ENCODE results near the gene RAP1B.
"Not testable (repeated sequence)": the region's sequence is repeated elsewhere in the genome, so short reads cannot be mapped to it uniquely, and the experiment has no call there.

The RAP1B gene

GRCh38 chr12:68630598-68630997, 19.9 kb downstream of the RAP1B start:
- no peak for DNase-seq
- TF ChIP-seq CTCF (IDR thresholded peaks at IDR 0.05; ENCODE audit: low read depth, low read length): no peak
- no peaks in the 10 kb centered on the region for H3K9me3 ChIP-seq (ENCODE audit: severe bottlenecking)
- H3K27ac ChIP-seq: no peak overlapping the region
- H3K27me3 ChIP-seq (ENCODE audit: insufficient read depth, low read depth, severe bottlenecking): no peaks in the 10 kb centered on the region
- no peak overlapping the region for H3K4me3 ChIP-seq (ENCODE audit: low read depth, low read length)
- H3K36me3 ChIP-seq: peaks cover 3% of the 10 kb centered on the region

- H3K36me3 ChIP-seq: peaks cover 3% of the 10 kb centered on the region; the same call in 1 of the 2 replicates
- DNase-seq: no peak
- no peak overlapping the region for H3K27ac ChIP-seq
- no peak overlapping the region for H3K4me3 ChIP-seq (ENCODE audit: low read depth, low read length)
- no peak for TF ChIP-seq CTCF (IDR thresholded peaks at IDR 0.05; ENCODE audit: low read depth, low read length)
- H3K27me3 ChIP-seq (ENCODE audit: insufficient read depth, low read depth, severe bottlenecking): no peaks in the 10 kb centered on the region
- no peaks in the 10 kb centered on the region for H3K9me3 ChIP-seq (ENCODE audit: severe bottlenecking)
Observed at GRCh38 chr12:68631227-68631626, 20.5 kb downstream of the RAP1B start.

- Histone ChIP-seq H3K27me3 (ENCODE audit: insufficient read depth, low read depth, severe bottlenecking) (no peaks in the 10 kb centered on the region), H3K9me3 (ENCODE audit: severe bottlenecking) (no peaks in the 10 kb centered on the region), H3K4me3 (ENCODE audit: low read depth, low read length) (no peak overlapping the region), H3K27ac (no peak overlapping the region), H3K36me3 (no peaks in the 10 kb centered on the region)
- no peak for TF ChIP-seq CTCF (IDR thresholded peaks at IDR 0.05; ENCODE audit: low read depth, low read length)
- DNase-seq: no peak
Observed at GRCh38 chr12:68632486-68632885, 21.8 kb downstream of the RAP1B start.

- H3K27ac ChIP-seq: no peak overlapping the region
- H3K36me3 ChIP-seq: no peaks in the 10 kb centered on the region
- H3K27me3 ChIP-seq (ENCODE audit: insufficient read depth, low read depth, severe bottlenecking): no peaks in the 10 kb centered on the region
- no peak for DNase-seq
- TF ChIP-seq CTCF (IDR thresholded peaks at IDR 0.05; ENCODE audit: low read depth, low read length): no peak
- no peaks in the 10 kb centered on the region for H3K9me3 ChIP-seq (ENCODE audit: severe bottlenecking)
- no peak overlapping the region for H3K4me3 ChIP-seq (ENCODE audit: low read depth, low read length)
Observed at GRCh38 chr12:68633614-68634558, 23.2 kb downstream of the RAP1B start.

- DNase-seq: no peak
- no peak overlapping the region for H3K27ac ChIP-seq
- H3K4me3 ChIP-seq (ENCODE audit: low read depth, low read length): no peak overlapping the region
- H3K36me3 ChIP-seq: no peaks in the 10 kb centered on the region; the same call in 1 of the 2 replicates
- H3K9me3 ChIP-seq (ENCODE audit: severe bottlenecking): no peaks in the 10 kb centered on the region
- no peaks in the 10 kb centered on the region for H3K27me3 ChIP-seq (ENCODE audit: insufficient read depth, low read depth, severe bottlenecking)
- no peak for TF ChIP-seq CTCF (IDR thresholded peaks at IDR 0.05; ENCODE audit: low read depth, low read length)
Observed at GRCh38 chr12:68636268-68636667, 25.6 kb downstream of the RAP1B start.

GRCh38 chr12:68637439-68637838, 26.7 kb downstream of the RAP1B start:
- H3K27ac ChIP-seq; H3K27me3 ChIP-seq (ENCODE audit: insufficient read depth, low read depth, severe bottlenecking); H3K4me3 ChIP-seq (ENCODE audit: low read depth, low read length); DNase-seq; H3K9me3 ChIP-seq (ENCODE audit: severe bottlenecking); H3K36me3 ChIP-seq: not testable (repeated sequence)
